Fibroblast of upper back skin (primary cell): ENCODE measurements around the gene MTRF1L.
"Not testable (repeated sequence)": the region's sequence is repeated elsewhere in the genome, so short reads cannot be mapped to it uniquely, and the experiment has no call there.

ENCODE experiments used
- DNase-seq: peaks from one replicate; pipeline ENCODE4 v3.0.0-alpha.2; 2013

Gene MTRF1L

DNA sequence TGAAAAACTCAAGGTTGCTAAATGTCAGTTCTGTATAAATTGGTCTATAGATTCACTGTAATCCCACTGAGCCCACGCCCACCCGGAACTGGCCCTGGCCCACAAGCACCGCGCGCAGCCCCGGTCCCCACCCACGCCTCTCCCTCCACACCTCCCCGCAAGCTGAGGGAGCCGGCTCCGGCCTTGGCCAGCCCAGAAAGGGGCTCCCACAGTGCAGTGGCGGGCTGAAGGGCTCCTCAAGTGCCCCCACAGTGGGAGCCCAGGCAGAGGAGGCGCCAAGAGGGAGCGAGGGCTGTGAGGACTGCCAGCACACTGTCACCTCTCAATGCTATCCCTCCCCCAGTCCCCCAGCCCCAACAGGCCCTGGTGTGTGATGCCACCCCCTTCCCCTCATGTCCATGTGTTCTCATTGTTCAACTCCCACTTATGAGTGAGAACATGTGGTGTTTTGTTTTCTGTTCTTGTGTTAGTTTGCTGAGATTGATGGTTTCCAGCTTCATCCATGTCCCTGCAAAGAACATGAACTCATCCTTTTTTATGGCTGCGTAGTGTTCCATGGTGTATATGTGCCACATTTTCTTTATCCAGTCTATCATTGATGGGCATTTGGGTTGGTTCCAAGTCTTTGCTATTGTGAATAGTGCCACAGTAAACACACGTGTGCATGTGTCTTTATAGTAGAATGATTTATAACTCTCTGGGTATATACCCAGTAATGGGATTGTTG, 36.2 kb downstream of the MTRF1L start:
- not testable (repeated sequence) for DNase-seq

GRCh38 chr6:152959333-152959732, 43.2 kb downstream of the MTRF1L start:
- DNase-seq: no peak

GRCh38 chr6:152957796-152958195, 44.7 kb downstream of the MTRF1L start:
- no peak for DNase-seq

DNA sequence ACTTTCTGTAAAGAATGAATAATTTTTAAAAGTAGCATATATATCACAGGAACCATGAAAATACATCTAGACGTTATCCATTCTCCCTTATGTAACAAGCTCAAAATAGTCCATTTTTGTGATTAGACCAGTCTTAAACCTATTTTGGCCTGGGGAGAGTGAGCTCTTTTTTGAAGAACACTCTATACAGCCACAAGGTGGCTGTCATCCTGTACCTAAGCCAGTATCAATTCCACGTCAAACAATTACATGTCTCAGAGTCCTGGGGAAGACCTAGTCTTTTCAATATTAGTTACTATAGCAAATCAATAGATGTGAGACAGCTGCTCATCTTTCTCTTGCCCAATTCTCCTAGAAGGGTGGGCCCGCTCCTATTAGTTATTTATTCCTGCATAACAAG, 48.1 kb downstream of the MTRF1L start:
- DNase-seq: no peak

GRCh38 chr6:152952866-152953509, 49.5 kb downstream of the MTRF1L start:
- DNase-seq: peak; percentile 50

DNA sequence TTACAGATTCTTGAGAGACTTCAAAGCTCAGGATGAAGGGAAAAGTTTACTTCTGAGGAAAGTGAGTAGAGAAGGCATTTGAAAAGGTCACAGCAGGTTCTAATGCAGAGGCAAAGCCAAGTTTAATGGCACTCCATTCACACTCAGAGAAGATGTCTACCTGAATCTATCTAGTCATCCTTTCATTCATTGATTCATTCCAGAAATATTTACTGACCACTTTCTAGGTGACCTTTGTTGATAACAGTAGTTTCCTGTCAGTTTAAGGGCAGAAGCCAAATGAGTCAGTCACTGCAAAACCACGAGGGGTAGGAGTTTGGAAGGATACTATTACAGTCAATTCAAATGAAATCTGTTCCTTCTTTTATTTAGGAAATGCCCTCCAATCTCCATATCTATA, 50.5 kb downstream of the MTRF1L start:
- peak; percentile 54 for DNase-seq

DNA sequence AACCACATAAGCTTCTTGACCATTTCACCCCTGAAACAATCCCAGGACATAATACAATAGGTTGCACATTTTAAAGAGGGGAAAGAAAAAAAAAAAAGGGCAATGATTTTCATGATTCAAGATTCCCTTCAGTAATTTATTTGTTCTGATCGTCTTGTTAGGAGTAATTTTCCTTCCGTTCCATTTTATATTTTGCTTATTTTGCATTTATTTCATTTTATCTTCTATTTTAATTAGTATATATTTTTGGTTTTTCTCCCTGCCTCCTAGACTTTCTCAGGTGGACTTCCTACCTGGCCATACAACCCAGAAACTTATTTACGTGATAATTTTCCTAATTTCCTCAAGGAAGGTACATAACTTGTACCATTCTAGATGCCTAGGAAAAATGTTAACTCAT, 52.3 kb downstream of the MTRF1L start:
- no peak for DNase-seq

- peak; percentile 58 for DNase-seq
Measured at GRCh38 chr6:152948150-152948768, 54.2 kb downstream of the MTRF1L start.

- no peak for DNase-seq
Measured at GRCh38 chr6:152946995-152947394, 55.5 kb downstream of the MTRF1L start.

GRCh38 chr6:152946484-152946883, 56.0 kb downstream of the MTRF1L start:
- no peak for DNase-seq

DNA sequence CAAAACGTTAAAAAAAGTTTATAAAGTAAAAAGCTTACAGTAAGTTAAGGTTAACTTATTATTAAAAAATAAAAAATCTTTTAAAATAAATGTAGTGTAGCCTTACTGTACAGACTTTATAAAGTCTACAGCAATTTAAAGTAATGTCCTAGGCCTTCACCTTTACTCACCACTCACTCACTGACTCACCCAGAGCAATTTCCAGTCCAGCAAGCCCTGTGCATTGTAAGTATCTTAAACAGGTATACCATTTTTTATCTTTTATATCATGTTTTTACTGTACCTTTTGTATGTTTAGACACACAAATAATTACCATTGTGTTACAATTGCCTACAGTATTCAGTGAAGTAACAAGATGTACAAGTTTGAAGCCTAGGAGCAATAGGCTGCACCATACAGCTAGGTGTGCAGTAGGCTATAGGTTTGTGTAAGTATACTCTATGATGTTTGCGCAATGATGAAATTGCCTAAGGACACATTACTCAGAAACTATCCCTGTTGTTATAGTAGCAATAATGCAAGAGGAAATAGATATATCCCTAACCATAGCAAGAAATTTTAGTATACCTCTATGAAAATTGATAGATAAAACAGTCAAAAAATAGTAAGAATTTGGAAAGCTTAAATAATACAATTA, 59.1 kb downstream of the MTRF1L start:
- DNase-seq: no peak

DNA sequence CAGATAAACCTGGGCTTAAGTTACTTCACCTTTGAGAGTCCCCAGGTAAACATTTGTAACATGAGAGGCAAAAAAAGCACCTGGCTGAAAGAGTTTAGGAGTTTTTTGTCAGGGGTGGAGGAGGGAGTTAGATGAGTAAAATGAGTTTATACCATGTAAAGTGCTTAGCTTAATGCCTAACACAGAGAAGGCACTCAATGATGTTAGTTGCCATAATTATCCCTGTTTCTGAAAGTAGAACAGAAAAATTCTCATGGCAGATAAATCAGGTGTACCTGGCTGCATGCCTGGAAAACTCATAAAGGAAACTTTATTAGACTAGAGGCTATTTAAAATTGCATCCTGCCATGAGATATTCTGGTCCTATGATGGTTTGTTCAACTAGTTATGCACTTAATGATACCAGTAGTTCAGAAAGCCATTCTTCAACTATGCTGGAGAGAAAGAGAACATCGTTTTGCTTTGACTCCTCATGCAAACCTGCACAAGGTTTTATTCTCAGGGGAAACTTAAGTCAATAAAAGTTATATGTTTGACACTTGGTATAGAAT, 60.1 kb downstream of the MTRF1L start:
- no peak for DNase-seq

DNA sequence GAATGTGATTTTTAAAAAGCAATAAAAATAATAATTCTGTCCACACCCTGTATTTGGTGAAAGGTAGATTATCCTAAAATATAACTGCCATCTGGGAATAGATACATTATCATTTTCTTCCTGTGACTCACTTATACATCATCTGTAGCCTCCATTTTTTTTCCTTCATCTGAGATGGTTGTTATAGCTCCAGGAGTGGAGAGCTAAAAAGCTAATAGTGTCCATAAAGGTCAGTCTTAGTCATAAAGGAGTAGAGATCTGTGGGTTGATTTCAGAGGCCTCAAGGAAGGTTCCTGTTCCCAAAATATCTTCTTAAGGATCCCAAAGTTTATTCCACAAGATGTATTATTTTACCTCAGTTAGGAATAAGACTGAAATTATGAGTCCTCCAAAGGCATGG, 60.8 kb downstream of the MTRF1L start:
- DNase-seq: peak; percentile 36
